Measurements from ENCODE around the gene AMHR2.

Gene AMHR2

GRCh38 chr12:53453953-53454640 lies 30.4 kb downstream of the AMHR2 start:
- DNase-seq (ENCODE audit: low read depth): no peak

GRCh38 chr12:53454707-53455106 lies 31.1 kb downstream of the AMHR2 start:
- no peak for DNase-seq (ENCODE audit: low read depth)

GRCh38 chr12:53456654-53457366 lies 33.2 kb downstream of the AMHR2 start:
- no peak for DNase-seq (ENCODE audit: low read depth)

- no peak for DNase-seq (ENCODE audit: low read depth)
Measured at GRCh38 chr12:53459097-53459496, 35.4 kb downstream of the AMHR2 start.

GRCh38 chr12:53461059-53461458 lies 37.4 kb downstream of the AMHR2 start:
- no peak for DNase-seq (ENCODE audit: low read depth)

GRCh38 chr12:53461591-53461990 lies 37.9 kb downstream of the AMHR2 start:
- no peak for DNase-seq (ENCODE audit: low read depth)

GRCh38 chr12:53462935-53463334 lies 39.3 kb downstream of the AMHR2 start:
- no peak for DNase-seq (ENCODE audit: low read depth)

GRCh38 chr12:53463802-53464560 lies 40.3 kb downstream of the AMHR2 start:
- DNase-seq (ENCODE audit: low read depth): no peak

GRCh38 chr12:53464685-53465418 lies 41.2 kb downstream of the AMHR2 start:
- DNase-seq (ENCODE audit: low read depth): no peak

DNA sequence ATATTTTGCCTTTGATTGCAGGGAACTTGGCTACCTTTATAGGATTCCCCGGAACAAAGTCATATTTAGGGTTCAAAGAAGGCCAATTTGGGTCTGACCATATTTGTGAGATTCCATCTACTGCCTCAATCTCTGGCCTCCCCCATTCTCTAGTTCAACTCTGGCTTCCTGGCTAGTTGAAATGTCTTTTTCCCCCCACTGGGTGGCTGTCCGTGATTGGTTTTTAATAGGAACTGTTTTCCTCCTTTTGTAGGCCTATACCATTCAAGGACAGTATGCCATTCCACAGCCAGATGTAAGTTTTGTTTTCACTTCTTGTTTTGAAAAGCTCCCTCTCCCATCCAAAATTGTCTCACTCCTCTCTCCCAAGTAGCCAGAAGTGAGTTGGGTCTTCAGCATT lies 42.0 kb downstream of the AMHR2 start:
- DNase-seq (ENCODE audit: low read depth): no peak

GRCh38 chr12:53466640-53467039 lies 43.0 kb downstream of the AMHR2 start:
- DNase-seq (ENCODE audit: low read depth): no peak

DNA sequence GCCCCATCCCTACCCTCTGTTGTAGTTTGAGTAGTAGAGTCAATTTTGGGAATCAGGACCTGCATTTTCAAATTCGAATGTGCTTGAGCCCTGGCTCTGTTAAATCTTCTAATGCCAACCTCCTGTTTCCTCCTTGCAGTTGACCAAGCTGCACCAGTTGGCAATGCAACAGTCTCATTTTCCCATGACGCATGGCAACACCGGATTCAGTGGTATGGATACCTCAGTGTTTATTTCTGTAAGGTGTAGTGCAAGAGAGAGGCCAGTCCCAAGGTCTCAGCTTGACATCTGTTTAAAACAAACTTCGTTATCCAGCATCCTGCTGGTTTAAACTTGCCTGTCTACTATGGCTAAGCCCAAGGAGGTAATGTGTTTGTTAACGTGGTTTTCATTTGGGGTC lies 43.4 kb downstream of the AMHR2 start:
- DNase-seq (ENCODE audit: low read depth): no peak

- no peak for DNase-seq (ENCODE audit: low read depth)
Measured at GRCh38 chr12:53467880-53468279, 44.2 kb downstream of the AMHR2 start.

DNA sequence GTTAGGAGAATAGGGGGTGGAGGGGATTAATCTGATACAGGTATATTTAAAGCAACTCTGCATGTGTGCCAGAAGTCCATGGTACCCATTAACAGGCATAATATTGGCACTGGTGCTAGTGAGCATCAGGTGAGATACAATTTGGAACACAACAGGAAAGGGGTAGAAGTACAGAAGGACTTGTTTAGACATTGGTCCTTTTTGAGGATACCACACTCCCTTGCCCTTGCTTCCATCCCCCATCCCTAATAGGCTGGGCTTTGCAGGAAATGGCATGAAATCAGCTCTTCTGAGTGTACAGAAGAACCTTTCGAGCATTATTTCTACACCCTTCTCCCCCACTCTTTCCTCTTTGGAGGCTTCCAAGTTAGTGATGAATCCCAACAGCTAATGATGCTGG lies 44.6 kb downstream of the AMHR2 start:
- DNase-seq (ENCODE audit: low read depth): no peak

GRCh38 chr12:53472056-53472582 lies 48.5 kb downstream of the AMHR2 start:
- no peak for DNase-seq (ENCODE audit: low read depth)

GRCh38 chr12:53474077-53474476 lies 50.4 kb downstream of the AMHR2 start:
- DNase-seq (ENCODE audit: low read depth): no peak

- DNase-seq (ENCODE audit: low read depth): no peak
Measured at GRCh38 chr12:53474819-53475218, 51.2 kb downstream of the AMHR2 start.

- no peak for DNase-seq (ENCODE audit: low read depth)
Measured at GRCh38 chr12:53476769-53477209, 53.1 kb downstream of the AMHR2 start.

- no peak for DNase-seq (ENCODE audit: low read depth)
Measured at GRCh38 chr12:53478865-53479264, 55.2 kb downstream of the AMHR2 start.

DNA sequence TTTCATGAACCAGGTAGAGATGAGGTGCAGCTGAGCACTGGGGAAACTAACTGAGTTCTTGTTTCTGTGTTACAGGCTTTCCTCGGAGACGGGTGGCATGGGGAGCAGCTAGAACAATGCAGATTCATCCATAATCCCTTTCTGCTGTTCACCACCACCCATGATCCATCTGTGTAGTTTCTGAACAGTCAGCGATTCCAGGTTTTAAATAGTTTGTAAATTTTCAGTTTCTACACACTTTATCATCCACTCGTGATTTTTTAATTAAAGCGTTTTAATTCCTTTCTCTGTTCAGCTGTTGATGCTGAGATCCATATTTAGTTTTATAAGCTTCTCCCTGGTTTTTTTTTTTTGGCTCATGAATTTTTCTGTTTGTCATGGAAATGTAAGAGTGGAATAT lies 55.7 kb downstream of the AMHR2 start:
- DNase-seq (ENCODE audit: low read depth): no peak

- DNase-seq (ENCODE audit: low read depth): no peak
Measured at GRCh38 chr12:53480491-53481442, 57.1 kb downstream of the AMHR2 start.
